Body of pancreas (tissue), 4 donors: ENCODE measurements around the gene ANKRD6.

Experiments
- POLR2A ChIP-seq, 3 donors: fragments of 450-650 bp; IDR thresholded peaks; one replicate each; pipeline ENCODE4 v1.6.1; 2016; ENCODE audit warnings: antibody characterized with exemption in 3 of 3, mild to moderate bottlenecking in 2 of 3
- TF ChIP-seq, protein P1 (sequence below), 7 experiments: fragments of 450-650 bp in 4 of 7; fragments of 200-600 bp in 3 of 7; sonication (generic) in 3 of 7; IDR thresholded peaks; one replicate each; pipeline ENCODE4 v1.5.1; 2016 to 2019; ENCODE audit warnings: antibody characterized with exemption in 7 of 7

- TF ChIP-seq, protein P1, sequence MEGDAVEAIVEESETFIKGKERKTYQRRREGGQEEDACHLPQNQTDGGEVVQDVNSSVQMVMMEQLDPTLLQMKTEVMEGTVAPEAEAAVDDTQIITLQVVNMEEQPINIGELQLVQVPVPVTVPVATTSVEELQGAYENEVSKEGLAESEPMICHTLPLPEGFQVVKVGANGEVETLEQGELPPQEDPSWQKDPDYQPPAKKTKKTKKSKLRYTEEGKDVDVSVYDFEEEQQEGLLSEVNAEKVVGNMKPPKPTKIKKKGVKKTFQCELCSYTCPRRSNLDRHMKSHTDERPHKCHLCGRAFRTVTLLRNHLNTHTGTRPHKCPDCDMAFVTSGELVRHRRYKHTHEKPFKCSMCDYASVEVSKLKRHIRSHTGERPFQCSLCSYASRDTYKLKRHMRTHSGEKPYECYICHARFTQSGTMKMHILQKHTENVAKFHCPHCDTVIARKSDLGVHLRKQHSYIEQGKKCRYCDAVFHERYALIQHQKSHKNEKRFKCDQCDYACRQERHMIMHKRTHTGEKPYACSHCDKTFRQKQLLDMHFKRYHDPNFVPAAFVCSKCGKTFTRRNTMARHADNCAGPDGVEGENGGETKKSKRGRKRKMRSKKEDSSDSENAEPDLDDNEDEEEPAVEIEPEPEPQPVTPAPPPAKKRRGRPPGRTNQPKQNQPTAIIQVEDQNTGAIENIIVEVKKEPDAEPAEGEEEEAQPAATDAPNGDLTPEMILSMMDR (IDR thresholded peaks at IDR 0.05), result no peak
- TF ChIP-seq POLR2A (IDR thresholded peaks at IDR 0.05), result no peak
Measured at GRCh38 chr6:89640804-89641203, 207.9 kb downstream of the ANKRD6 start.
